ENCODE measurements around the gene PSAPL1.
A peak's percentile ranks its signal among the peaks of the same experiment; 100 is the strongest.

PSAPL1 gene, protein sequence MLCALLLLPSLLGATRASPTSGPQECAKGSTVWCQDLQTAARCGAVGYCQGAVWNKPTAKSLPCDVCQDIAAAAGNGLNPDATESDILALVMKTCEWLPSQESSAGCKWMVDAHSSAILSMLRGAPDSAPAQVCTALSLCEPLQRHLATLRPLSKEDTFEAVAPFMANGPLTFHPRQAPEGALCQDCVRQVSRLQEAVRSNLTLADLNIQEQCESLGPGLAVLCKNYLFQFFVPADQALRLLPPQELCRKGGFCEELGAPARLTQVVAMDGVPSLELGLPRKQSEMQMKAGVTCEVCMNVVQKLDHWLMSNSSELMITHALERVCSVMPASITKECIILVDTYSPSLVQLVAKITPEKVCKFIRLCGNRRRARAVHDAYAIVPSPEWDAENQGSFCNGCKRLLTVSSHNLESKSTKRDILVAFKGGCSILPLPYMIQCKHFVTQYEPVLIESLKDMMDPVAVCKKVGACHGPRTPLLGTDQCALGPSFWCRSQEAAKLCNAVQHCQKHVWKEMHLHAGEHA

DNA sequence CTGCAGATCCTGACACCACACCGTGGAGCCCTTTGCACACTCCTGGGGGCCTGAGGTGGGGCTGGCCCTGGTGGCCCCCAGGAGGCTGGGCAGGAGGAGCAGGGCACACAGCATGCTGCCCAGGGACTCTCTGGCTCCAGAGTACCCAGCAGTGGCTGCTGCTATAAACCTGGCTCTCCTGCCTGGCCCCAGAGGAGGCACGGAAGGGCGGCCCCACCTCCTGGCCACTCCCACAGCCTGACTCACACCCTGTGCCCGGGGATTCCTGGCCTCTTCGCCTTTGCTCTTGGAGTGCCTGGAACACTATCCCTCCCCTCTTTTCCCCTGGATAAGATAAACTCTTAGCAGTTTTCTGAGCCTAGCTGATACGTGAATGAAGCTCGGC is at the start of gene PSAPL1:
Gene PSAPL1, minus strand, starts transcription at position 165 of the 385 bp plus-strand sequence. Its CDS starts 51 bp downstream, at position 114.
- DNase-seq (ENCODE audit: low read depth), result peak; percentile 2

DNA sequence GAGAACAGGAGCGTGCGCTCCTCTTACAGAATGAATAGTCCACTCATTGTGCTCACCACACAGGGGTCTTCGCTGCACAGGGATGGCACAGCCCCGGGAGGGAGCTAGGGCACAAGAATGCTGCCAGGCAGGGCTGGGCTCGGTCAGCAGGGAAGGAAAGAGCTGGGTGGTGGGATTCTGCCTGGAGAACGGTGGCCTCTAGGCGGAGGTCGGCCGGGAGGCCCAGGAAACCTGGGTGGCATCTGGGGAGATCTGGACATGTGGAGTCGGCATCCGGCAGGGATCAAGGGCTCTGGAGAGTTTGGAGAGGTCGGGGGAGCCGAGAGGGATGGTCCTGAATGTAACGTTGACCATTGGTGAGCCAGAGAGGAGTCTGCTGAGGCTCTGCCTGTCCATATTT is 46.5 kb upstream of the PSAPL1 start:
- TF ChIP-seq, protein P1, sequence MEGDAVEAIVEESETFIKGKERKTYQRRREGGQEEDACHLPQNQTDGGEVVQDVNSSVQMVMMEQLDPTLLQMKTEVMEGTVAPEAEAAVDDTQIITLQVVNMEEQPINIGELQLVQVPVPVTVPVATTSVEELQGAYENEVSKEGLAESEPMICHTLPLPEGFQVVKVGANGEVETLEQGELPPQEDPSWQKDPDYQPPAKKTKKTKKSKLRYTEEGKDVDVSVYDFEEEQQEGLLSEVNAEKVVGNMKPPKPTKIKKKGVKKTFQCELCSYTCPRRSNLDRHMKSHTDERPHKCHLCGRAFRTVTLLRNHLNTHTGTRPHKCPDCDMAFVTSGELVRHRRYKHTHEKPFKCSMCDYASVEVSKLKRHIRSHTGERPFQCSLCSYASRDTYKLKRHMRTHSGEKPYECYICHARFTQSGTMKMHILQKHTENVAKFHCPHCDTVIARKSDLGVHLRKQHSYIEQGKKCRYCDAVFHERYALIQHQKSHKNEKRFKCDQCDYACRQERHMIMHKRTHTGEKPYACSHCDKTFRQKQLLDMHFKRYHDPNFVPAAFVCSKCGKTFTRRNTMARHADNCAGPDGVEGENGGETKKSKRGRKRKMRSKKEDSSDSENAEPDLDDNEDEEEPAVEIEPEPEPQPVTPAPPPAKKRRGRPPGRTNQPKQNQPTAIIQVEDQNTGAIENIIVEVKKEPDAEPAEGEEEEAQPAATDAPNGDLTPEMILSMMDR (conservative IDR thresholded peaks at IDR 0.05; ENCODE audit: low read depth, low read length), result no peak
- no peak for DNase-seq (ENCODE audit: low read depth)
- no peak overlapping the region for H3K4me3 ChIP-seq (ENCODE audit: low read length)

More for the DNA sequence above, at the start of gene PSAPL1:
- TF ChIP-seq, protein P1 (conservative IDR thresholded peaks at IDR 0.05; ENCODE audit: low read depth, low read length), result no peak
- H3K4me3 ChIP-seq (ENCODE audit: low read length), result no peak within 1 kb of the TSS

DNA sequence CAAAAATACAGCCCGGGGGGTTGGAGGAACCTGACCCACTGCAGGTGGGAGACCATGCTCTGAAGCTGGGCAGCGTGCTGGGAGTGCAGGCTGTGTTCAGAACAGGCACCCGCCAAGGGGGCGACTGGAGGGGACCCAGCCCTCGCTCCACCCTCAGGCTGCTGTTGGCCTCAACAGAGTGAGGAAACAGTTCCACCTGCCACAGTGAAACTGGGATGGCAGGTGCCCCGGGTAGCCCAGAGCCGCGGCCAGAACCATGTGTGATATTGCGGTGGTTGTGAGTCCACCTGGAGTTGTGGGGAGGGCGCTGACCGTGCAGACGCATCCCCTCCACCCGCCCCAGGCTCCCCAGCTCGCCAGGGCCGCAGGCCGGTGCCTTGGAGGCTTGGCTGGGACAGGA is 45.7 kb upstream of the PSAPL1 start:
- TF ChIP-seq, protein P1 (conservative IDR thresholded peaks at IDR 0.05; ENCODE audit: low read depth, low read length), result no peak
- no peak for DNase-seq (ENCODE audit: low read depth)
- no peak overlapping the region for H3K4me3 ChIP-seq (ENCODE audit: low read length)

DNA sequence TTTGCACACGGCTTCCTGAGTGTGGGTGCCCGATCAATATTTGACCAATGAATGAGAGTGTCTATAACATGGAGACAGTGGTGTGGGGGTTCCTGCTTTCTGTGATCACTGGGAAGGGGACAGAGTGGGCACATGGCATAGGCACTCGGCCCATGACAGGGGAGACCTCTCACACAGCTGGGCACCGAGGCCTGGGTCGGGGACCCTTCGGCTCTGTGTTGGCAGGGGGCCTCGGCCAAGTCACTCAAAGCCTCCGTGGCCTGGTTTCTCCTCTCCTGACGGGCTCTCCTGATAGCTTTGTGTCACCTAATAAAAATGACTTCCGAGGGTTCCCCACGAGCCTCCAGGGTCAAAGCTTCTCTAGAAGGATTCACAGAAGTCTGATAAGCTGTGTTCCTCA is 43.9 kb upstream of the PSAPL1 start:
- H3K4me3 ChIP-seq (ENCODE audit: low read length), result no peak overlapping the region
- DNase-seq (ENCODE audit: low read depth), result no peak
- TF ChIP-seq, protein P1 (conservative IDR thresholded peaks at IDR 0.05; ENCODE audit: low read depth, low read length), result no peak

DNA sequence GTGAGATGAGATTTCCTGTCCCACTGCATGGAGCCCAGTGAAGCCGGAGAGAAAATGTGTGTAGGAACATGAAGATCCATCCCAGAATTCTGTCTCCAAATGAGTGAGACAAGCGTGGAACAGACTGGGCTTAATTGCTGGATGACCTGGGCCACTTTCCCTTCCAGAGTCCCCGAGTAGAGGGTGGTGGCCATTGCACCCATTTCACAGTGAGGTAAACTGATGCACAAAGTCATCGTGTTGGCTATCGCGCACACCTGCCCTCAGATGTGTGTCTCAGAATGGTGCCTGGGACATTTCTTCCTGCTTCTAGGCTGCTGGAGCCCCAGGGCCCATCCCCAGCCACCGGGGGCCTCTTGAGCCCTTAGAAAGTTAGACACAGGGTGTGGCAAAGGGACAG is 43.0 kb upstream of the PSAPL1 start:
- no peak overlapping the region for H3K4me3 ChIP-seq (ENCODE audit: low read length)
- TF ChIP-seq, protein P1 (conservative IDR thresholded peaks at IDR 0.05; ENCODE audit: low read depth, low read length), result no peak

DNA sequence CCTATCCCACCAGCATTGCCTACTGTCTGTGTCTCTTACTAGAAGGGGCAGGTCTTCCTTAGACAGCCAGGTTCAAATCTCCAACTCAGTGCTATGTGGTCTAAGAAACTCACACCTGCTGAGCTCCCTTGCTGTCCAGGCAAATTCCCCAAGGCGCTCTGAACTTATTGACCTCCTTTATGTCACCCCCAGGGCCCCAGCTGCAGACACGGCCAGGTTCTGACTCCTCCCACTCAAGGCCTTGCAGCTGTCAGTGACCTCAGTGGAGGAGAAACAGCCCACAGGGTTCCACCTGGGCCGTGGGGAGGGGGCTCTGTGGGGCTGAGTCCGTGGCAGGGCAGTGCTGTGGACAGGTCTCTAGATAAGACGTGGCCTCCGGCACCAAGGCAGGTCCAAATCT is 42.1 kb upstream of the PSAPL1 start:
- TF ChIP-seq, protein P1 (conservative IDR thresholded peaks at IDR 0.05; ENCODE audit: low read depth, low read length), result no peak

More for the DNA sequence above, 43.0 kb upstream of the PSAPL1 start:
- no peak for DNase-seq (ENCODE audit: low read depth)

DNA sequence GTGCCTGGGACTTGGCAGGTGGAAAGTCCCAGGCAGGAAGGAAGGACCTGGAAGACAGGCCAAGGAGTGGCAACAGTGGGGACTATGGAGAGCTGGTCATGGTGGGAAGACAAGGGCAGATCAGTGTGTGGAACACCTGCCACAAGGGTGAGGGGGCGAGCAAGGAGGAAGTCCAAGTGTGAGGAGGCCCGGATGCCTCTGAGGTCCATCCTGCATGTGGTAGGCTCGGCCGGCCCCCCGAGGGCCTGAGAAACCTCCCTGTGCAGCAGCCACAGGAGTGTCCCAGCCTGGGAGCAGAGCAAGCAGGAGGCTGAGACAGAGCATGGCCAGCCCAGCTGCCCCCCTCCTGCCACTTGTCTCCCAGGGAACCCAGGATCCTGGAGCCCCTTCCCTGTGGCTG is 40.5 kb upstream of the PSAPL1 start:
- H3K4me3 ChIP-seq (ENCODE audit: low read length), result no peak overlapping the region
- no peak for DNase-seq (ENCODE audit: low read depth)
- TF ChIP-seq, protein P1 (conservative IDR thresholded peaks at IDR 0.05; ENCODE audit: low read depth, low read length), result no peak

More for the DNA sequence above, 42.1 kb upstream of the PSAPL1 start:
- DNase-seq (ENCODE audit: low read depth), result no peak
- no peak overlapping the region for H3K4me3 ChIP-seq (ENCODE audit: low read length)
